ENCODE measurements around the gene CELSR1.

- TF ChIP-seq CTCF (IDR thresholded peaks at IDR 0.05; ENCODE audit: insufficient read depth, low read depth, low read length) (no peak), EZH2 (IDR thresholded peaks at IDR 0.05; ENCODE audit: insufficient read depth, low read length) (no peak)
These were observed 18.7 kb downstream of the CELSR1 start for GRCh38 chr22:46518542-46519325.
